Measurements from ENCODE around the gene STEAP4.
A peak's percentile ranks its signal among the peaks of the same experiment; 100 is the strongest.
"Not testable (repeated sequence)": the region's sequence is repeated elsewhere in the genome, so short reads cannot be mapped to it uniquely, and the experiment has no call there.

The STEAP4 gene

GRCh38 chr7:88312061-88312663 lies 5.5 kb upstream of the STEAP4 start:
- no peak for DNase-seq

- DNase-seq = no peak
Observed at GRCh38 chr7:88311675-88312036, 5.0 kb upstream of the STEAP4 start.

DNA sequence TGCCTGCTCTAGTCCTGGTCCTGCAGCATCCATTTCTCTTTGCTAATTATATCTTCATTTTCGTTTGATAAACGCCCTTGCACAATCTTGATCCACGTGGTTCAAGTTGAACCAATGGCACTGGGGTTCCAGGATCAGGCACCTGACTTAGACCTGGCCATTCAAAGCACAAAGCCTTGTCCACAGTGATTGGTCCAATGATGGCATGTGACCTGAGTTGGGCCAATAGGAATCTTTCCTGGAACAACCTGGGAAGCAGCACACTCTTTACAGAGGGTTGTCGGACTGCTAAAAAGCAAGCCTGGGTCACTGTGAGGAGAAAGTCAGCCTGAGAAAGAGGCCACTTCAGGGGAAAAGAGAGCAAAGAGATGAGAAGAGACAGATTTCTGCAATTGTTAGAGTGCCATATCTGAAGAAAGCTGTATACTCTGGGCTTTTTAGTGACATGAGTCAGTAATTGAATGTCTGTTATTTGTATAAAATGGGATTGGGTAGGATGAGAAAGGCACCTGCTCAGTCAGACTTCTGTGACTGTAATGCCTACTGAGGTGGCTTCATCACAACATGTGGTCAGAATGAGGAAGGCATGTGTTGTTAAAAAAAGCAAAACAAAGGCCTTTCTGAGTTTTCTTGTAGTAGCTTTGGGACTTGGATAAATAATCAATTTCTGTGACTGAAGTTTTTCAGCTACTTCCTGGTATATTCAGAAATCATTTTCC lies 4.4 kb upstream of the STEAP4 start:
- DNase-seq = no peak

DNA sequence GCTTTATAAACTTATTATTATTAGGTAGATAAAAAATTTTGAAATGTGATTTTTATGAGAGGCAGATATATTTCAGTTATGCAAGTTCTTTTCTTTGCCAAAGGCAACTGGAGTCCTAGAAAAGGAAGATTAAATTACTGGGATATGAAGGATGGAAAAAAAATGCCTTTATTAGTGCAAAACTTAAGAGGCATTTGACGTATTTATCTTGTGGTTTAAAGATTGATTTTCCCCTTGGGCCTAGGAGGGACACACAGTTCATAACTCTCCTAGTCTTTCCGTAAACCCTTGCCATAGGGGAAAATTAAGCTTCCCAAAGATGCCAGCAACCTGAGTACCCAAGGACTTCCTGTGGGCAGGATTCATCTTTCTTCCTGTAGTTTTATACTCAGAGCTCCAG lies 3.1 kb upstream of the STEAP4 start:
- DNase-seq = no peak

DNA sequence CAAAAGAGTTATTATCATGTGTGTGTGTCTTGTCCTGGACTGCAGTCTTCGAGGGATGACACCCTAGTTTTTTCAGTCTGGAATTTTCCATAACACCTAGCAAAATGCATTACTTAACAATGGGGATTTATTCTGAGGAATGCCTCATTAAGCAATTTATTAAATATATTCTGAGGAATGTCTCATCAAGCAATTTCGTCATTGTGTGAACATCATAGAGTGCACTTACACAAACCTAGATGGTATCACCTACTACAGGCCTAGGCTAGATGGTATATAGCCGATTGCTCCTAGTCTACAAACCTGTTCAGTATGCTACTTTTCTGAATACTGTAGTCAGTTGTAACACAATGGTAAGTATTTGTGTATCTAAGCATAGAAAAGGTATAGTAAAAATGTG lies 1.1 kb upstream of the STEAP4 start:
- DNase-seq = no peak

GRCh38 chr7:88307412-88307811 lies 718 bp upstream of the STEAP4 start:
- DNase-seq = no peak

GRCh38 chr7:88305044-88305443 lies 1.6 kb downstream of the STEAP4 start:
- DNase-seq = no peak

GRCh38 chr7:88302486-88302885 lies 4.2 kb downstream of the STEAP4 start:
- DNase-seq = no peak

DNA sequence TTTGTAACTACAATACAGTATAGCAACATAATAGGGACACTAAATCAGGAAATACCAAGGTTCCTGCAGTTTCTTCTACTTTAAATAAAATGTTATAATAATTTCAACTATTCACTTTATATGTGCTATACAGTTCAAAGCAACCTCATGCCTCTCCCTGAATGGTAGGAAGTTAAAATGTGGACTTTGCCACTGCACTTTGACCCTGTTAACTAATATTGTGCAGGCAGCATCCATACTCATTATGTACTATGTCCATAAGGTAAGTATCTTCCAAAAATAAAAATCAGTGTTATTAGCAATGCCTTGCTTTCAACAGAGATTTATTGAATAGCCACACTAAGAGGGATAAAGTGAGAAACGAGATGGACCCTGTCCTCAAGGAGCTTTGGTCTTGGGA lies 4.8 kb downstream of the STEAP4 start:
- DNase-seq = no peak

GRCh38 chr7:88300401-88300945 lies 6.2 kb downstream of the STEAP4 start:
- DNase-seq = no peak

DNA sequence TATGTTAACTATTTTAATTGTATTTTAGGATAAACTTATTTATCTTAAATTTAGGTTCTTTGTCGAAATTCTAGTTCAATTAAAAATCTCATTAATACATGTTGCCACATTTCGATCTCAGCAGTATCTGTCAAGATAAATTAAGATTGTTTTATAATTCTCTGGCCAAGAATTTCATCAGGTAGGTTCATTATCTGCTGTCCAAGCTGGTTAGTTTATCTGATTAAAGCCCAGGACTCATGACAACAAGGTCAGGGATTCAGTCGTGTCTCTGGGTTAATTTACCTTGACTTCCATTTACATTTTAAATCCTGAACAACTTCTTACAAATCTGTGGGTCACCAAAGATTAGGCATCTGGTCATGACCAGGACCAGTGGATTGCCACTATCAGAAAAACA lies 7.6 kb downstream of the STEAP4 start:
- no peak for DNase-seq

DNA sequence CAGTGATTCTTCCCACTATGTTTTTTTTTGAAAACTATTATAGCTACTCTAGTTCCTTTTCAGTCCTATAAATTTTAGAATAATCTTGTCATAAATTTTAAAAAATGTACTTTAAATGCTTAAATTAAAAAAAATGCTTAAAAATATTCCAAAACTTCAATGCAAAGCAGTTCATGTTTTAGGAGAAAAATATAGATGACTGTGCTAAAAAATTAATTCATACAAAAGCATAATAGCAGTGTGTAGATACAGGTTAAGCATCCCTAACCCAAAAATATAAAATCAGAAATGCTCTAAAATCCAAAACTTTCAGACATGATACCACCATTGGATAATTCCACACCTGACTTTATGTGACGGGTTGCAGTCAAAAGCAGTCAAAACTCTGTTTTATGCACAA lies 12.8 kb downstream of the STEAP4 start:
- DNase-seq = no peak

- DNase-seq = no peak
Observed at GRCh38 chr7:88291398-88292173, 15.1 kb downstream of the STEAP4 start.

DNA sequence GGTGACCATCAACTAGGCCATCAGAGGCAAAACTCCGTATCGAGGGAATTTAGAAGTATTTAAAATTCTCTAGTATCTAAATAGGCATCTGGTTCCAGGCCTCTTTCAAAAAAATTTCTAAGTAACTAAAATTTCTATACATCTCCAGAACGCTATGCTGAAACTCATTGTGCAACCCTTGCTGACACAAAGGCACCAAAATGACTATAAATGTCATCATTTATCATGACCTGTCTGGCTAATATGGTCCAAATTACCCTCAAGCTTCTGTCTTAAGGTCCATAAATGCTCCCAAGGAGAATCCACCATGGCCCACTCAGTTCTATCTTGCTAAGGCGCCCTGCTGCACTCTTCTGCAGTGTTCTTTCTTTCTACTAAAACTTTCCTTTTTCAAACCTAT lies 16.2 kb downstream of the STEAP4 start:
- DNase-seq = no peak

GRCh38 chr7:88289564-88290025 lies 17.1 kb downstream of the STEAP4 start:
- DNase-seq = no peak

DNA sequence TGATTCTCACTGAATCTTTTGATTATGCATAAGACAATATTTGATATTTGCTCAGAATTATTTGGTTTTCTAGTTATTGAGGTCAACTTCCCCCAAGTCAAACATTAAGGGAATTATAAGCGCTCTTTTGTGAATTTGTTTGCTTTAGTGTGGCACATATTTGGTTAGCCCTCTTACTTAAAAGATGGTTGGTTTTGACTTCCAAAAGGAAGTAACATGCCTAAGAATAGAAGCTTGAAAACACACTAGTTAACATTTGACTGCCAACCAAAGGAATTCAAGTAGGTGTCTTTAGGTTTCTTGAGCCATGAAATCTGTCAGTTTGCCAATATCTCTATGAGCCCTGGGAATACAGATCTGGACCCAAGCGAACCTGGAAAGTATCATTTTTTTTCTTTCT lies 24.9 kb downstream of the STEAP4 start:
- DNase-seq = no peak

- DNase-seq = no peak
Observed at GRCh38 chr7:88280801-88281200, 25.9 kb downstream of the STEAP4 start.

DNA sequence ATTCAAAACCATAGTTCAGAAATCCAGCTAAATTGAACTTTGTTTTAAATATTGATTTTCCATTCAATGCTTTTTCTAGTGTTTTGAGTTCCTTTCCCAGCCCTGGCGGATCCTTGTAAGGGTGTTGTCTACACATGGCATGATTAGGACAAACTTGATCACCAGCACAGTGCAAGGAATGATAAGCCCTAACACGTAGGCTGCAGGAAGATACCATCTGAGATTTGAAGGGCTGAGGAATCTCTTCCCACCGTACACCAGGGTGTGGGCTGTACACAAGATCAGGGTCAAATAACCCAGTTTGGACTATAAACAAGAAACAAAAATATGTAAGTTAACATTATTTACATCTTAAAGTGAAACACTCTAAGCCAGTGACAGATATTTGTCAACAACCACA lies 27.4 kb downstream of the STEAP4 start:
- DNase-seq = no peak

DNA sequence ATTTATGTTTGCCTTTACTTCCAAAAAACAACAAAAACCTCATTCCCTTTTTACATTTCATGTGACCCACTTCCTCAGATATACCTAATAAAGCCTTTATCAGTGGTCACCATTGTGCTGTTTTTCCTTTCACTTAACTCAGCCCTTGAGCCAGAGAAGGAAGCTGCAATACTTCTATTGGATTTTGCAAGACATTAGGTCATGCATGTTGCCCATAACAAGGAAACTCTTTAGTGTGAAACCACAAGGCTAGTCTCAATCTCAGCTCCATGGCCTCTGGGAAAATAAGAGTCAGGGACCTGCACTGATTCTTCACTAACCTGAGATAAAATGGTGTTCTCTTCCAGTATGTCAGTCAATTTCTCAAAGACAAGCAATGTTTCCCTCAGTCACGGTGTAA lies 27.8 kb downstream of the STEAP4 start:
- DNase-seq = peak; percentile 89

DNA sequence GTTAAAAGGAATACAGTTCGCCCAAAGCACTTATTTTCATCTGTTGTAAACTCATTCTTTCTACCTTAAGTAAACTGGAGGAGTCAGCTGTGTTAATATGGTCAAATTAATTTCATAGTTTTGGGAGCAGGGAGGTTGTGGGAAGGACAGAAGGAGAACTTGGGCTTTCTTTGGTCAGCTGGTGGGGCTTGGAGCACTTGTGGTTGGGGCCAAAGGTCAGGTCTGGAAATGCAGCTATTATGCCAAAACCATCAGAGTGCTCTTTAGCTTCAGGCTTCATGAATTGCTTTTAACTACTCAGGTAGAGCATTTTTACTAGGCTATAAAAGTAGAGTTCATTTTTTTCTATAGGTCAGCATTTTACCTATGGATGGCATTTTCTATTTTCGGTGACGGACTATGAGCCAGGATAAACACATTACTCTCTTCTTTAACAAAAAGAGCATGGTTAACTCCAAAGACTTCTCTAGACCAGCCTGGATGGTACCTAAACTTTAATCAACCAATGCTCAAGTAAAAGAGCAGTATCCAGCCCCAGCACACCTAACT lies 30.0 kb downstream of the STEAP4 start:
- DNase-seq = no peak

- DNase-seq = not testable (repeated sequence)
Observed at GRCh38 chr7:88274856-88275255, 31.8 kb downstream of the STEAP4 start.

- DNase-seq = peak; percentile 14
Observed at GRCh38 chr7:88269586-88269985, 37.1 kb downstream of the STEAP4 start.

DNA sequence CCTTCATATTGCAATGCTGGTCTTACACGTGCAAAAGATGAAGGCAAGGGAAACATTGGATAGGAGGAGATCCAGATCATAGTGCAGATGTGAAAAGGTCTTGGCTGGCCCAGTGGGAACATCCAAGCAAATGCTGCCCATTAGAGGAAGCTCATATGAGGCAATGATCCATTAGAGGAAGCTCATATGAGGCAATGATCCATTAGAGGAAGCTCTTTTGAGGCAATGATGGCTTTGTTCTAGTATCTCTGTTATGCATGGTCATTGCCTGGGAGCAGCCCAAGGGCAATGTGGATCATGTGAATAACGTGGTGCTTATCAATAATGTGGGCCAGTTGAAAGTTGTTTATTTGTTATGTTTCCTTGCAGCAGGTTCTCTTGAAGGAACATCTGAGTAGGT lies 37.8 kb downstream of the STEAP4 start:
- DNase-seq = peak; percentile 88

GRCh38 chr7:88268051-88268450 lies 38.6 kb downstream of the STEAP4 start:
- DNase-seq = peak; percentile 20

Data from MV-4-11 (cell line).